Colon (tissue), 2 donors: ENCODE results near the gene VPS72.
"Not testable (repeated sequence)": the region's sequence is repeated elsewhere in the genome, so short reads cannot be mapped to it uniquely, and the experiment has no call there.

ENCODE experiments used
- FAIRE-seq: peaks from 2 replicates; lab custom pipeline; 2012; peaks lifted over from hg19 to GRCh38; lab: Jason Lieb, UNC
- donor health status: control.
- donor health status: control.

Gene VPS72, protein sequence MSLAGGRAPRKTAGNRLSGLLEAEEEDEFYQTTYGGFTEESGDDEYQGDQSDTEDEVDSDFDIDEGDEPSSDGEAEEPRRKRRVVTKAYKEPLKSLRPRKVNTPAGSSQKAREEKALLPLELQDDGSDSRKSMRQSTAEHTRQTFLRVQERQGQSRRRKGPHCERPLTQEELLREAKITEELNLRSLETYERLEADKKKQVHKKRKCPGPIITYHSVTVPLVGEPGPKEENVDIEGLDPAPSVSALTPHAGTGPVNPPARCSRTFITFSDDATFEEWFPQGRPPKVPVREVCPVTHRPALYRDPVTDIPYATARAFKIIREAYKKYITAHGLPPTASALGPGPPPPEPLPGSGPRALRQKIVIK

DNA sequence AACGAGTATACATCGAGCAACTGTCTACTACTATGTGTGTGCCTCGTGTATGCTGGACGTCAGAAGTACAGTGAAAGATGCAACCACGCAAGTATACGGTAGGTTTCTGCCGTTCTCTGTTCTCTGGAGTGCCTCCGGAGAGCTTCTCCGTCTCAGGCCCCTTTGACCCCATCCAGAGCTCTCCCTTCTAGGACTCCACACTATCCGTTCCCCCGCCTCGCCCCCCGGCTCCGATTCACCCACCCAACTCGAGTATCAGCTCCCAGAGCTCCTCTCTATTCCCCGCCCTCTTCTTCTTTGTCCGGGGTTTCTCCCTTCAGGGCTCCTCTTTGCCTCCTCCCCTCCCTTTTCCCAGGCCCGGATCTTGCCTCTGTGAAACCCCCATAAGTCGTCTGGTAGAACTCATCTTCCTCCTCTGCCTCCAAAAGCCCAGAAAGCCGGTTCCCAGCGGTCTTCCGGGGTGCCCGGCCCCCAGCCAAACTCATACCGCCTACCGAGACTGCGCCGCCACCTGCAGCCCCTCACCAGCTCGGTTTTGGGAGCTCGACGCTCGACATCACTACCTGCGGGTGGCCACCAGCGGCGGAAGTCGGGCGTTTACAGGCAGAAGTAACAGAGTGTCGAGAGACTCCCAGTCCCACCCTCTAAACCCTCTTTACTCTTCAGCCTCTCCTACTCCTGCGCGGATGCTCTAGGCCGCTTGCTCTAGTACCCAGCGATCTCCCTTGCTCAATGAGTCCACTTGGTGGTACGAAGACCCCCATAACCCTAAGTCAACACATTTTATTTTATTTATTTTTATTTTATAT, at the start of gene VPS72:
VPS72 (minus strand) TSS at position 561 of the 809 bp plus-strand sequence; CDS start at position 485, 76 bp downstream.
- FAIRE-seq = no peak

DNA sequence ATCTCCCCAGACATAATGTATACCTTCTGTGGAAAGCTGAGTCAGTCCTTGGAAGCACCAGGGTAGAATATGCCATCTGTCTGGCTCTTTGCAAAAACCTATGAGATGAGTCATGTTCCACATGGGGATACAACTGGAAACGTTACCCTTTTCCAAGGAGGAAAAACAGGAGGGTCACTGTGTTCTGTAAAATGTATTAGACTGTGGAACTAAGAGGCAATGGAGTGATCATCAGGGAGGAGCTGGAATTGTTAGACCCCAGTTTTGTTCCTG, 48.4 kb upstream of the VPS72 start:
- FAIRE-seq = no peak

DNA sequence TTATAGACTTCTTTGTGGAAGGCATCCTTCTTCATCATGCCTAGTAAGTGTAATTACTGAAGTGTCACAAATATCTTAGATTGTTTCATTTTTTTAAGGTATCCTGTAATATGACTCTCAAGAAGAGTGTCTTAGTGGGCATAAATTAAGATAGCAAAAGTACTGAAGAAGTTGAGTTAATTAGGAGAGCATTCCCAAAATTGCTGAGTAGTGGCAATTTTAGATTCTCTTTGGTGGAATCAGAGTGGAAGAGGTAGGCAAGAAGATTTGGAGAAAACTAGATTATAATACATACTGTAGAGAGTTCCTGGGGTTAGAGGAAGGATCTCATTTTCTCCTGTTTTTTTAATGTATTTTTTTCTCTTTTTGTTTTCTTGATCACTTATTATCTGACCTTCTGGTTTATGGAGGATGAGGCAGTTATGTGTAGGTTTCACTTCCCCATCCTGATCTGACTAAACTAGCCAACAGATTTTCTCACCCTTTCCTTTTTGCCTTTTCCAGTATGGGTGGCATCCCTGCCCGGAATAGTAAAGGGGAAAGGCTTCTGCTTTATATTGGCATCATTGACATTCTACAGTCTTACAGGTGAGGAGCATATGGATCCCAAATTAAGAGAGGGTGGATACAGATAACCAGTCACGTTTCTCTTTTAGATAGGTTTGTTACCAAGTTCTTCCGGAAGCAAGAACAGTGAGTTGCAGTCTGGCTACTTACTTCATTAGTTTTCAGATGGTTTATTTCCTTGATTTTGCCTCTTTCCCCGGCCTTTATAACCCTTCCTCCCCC, 47.9 kb upstream of the VPS72 start:
- FAIRE-seq = no peak

DNA sequence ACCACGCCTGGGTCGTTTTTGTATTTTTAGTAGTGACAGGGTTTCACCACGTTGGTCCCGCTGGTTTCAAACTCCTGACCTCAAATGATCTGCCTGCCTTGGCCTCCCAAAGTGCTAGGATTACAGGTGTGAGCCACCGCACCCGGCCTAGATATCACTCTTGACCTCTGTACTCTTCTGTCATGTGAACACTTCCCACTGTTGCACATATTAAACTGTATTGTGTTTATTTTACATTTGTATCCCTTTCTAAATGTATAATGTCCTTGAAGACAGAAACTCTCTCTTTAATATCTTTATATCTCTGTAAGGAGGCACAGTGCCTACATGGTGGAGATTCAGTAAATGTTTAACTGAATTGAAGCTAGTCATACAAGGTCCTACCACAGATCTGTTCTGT, 45.2 kb upstream of the VPS72 start:
- no peak for FAIRE-seq

DNA sequence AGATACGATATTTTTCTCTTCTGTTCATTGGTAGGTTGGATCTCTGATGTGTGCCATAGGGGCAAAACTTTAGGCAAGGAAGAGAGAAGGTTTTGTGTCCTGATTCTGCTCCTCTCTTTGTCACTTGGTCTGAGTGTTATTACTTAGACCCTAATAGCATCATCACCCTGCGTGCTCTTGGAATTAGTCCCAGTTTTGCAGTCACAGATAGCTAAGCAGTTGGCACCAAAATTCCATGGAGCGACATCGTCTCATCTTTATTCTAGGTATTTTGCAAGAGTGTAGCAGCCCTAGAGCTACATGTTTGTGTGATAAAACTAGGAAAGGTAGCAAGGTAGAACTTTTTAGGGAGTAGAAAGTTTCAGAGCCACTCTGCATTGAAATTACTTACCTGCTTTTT, 32.1 kb upstream of the VPS72 start:
- no peak for FAIRE-seq

DNA sequence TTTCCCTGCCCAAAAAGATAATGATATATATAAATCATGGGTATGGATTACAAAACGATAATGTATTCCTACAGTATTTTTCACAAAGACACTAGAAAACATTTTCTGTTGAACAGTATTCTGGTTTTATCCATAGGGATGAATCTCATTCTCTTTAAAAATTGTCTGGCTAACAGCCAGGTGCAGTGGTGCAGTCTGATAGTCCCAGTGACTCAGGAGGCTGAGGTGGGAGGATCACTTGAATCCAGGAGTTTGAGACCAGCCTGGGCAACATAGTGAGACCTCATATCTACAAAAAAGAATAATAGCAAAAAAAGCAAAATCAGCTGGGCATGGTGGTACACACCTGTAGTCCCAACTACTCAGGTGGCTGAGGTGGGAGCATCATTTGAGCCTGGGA, 31.6 kb upstream of the VPS72 start:
- FAIRE-seq = no peak

DNA sequence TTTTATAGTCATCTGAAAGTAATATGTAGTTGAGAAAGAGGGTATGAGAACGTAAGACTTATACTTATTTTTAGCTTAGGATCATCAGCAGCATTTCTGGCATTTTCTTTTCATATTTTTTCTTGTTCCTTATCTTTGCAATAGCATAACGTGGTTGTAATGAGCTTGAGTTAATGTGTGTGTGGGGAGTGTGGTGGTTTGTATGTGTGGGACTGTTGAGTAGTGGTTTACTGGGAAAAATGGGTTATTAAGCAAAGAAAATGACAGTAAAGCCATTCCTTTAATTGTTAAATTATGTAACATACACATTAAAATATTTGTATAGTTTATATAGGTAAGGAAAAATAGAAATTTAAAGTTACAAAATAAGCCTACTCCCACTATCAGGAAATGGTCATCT, 23.6 kb upstream of the VPS72 start:
- FAIRE-seq = no peak

DNA sequence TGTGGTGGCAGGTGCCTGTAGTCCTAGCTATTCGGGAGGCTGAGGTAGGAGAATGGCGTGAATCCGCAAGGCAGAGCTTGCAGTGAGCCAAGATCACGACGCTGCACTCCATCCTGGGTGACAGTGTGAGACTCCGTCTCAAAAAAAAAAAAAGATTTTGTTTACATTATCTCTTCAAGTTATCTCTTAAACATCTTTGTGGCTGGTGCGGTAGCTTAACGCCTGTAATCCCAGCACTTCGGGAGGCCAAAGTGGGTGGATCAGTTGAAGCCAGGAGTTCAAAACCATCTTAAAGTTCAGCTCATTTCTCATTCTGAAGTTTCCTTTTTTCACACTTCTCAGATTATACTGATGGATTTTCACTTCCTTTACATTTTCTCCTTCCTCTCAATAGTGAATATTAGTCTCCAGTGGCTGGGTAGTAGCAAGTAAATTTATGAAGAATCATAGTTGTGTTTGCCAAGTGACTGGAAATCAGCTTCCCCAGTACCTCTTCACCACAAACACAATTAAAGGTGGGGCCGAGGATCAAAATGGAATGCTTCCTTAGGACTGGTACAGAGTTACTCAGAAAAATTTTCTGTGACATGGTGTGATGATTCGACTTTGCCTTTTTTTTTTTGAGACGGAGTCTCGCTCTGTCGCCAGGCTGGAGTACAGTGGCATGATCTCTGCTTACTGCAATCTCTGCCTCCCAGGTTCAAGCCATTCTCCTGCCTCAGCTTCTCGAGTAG, 22.1 kb upstream of the VPS72 start:
- FAIRE-seq = no peak

DNA sequence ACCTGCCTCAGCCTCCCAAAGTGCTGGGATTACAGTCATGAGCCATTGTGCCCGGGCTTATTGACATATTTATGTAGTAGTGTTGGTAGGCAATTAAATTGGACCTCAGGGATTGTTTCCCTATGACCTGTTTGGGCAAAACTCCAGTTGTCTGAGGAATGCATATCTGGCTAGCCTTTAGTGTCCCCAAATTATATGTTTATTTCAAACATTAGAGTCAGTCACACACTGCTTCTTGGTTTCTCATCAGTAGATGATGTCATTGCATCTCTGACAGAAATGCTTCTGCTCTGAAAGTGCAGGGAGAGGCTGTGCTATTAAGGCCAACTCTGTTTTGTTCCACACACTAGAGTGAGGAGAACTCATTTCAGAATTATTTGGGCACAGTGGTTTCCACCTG, 20.8 kb upstream of the VPS72 start:
- no peak for FAIRE-seq

DNA sequence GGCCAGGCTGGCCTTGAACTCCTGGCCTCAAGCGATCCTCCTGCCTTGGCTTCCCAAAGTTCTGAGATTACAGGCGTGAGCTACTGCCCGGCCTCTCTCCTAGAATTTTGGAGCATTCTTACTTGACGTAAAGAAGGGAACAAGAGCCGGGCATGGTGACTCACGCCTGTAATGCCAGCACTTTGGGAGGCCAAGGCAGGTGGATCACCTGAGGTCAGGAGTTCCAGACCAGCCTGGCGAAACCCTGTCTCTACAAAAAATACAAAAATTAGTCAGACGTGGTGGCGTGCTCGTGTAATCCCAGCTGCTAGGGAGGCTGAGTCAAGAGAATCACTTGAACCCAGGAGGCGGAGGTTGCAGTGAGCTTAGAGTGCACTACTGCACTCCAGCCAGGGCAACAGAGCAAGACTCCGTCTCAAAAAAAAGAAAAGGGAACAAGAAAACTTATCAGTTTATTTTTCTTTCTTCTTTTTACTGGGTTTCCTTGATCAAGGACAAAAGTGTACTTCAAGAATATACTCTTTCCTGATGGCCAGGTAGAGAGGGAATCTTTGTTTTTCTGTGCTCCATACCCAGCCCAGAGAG, 15.5 kb upstream of the VPS72 start:
- FAIRE-seq = not testable (repeated sequence)

DNA sequence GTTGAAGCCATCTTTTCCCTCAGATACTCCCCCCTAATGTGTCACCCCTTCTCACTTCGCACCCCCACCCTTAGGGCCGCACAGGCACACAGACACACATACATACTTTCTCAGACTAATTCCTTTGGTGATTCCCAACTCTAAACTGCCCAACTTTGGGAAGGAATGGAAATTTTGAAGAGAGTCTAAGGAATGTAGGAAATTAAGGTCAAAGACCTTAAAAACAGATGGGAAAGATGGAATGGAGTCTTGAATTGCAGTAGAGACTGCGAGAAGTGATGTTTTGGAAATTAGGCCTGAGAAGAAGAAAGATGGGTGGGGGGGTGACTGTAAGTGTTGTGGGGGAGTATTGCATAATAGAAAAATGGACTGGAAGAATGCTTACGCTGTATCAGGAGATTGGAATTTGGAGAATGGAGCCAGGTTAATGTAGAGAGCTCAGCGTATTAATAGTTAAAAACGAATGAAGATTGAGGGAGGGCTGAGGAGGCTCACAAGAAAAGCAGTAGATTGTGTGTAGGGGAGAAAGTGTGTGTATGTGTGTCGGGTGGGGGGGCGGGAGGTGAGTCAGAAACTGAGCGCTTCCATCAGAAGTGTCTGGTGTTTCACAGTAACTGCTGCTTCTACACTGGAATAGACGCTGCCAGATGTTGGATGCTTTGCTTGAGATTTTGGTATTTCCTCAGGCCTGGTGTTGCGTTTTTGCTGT, 10.0 kb upstream of the VPS72 start:
- FAIRE-seq = no peak

DNA sequence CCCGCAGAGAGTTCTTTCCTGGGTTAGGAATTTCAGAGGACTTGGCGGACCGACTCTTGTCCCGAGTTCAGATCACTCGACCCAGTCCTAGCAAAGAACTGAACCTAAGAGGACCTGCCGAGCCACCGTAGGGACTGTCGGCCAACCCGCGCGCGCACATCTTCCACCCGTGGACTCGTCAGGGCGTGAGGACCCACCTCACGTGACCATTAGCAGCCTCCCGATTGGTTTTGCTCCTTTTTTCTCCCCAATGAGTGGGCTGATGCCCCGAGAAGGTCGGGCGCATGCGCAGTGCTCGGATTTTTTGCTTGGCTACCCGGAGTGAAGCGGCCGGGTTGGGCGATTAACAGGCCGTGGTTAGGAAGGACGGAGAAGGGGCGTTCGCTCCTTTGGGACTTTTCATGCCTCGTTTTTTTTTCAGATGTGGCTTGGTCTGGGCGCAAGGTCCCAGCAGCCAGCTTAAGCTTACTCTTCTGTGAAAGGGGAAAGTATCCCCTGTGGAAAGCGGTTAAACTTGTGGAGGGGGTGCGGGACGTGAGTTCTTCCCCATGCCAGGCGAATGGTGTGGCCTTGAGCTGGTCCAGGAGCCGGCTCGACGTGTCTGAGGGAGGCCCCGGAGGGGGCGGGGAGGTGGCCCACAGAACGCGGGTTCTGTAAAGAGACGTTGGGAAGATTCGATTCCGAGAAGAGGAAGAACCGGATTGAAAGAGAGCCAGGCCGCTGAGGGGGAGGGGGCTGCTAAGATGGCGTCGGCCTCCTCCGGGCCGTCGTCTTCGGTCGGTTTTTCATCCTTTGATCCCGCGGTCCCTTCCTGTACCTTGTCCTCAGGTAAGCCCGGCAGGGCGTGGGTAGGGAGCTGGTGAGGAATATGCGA, 8.5 kb upstream of the VPS72 start, which contains the start of gene PIP5K1A:
PIP5K1A (plus strand) TSS at position 299 of the 874 bp plus-strand sequence; CDS start at position 744, 445 bp downstream.
- no peak for FAIRE-seq

DNA sequence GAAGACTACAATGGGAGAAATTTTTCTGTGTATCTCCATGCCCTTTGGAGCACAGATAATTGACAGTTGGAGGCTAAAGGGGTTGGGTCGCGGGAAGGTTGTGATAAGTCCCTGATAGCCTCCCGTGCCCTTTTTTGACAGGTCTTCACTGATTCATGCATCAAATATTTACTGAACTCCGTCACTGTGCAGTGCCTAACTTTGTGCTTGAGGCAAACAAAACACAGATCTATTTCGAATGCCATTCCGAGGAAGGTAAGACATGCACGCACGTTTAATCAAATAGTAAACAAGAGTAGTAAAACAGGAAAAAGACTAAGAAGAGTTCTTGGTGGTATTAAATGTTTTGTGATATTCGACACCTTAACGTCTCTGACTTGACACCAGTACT, 7.9 kb upstream of the VPS72 start:
- no peak for FAIRE-seq

DNA sequence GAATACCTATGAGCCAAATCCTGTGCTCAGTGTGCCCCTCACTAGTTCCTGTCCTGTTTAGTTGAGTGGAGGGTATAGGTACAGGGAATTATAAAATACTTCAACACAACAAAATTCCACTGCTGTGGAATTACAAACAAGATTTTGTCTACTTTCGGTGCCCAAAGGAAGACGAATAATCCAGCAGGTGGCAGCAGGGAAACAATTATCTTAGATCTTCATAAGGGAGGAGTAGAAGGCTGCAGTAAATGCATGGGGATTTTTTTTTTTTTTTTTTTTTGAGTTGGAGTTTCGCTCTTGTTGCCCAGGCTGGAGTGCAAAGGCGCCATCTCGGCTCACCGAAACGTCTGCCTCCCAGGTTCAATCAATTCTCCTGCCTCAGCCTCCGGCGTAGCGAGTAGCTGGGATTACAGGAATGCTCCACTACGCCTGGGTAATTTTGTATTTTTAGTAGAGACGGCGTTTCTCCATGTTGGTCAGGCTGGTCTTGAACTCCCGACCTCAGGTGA, 6.3 kb upstream of the VPS72 start:
- no peak for FAIRE-seq

DNA sequence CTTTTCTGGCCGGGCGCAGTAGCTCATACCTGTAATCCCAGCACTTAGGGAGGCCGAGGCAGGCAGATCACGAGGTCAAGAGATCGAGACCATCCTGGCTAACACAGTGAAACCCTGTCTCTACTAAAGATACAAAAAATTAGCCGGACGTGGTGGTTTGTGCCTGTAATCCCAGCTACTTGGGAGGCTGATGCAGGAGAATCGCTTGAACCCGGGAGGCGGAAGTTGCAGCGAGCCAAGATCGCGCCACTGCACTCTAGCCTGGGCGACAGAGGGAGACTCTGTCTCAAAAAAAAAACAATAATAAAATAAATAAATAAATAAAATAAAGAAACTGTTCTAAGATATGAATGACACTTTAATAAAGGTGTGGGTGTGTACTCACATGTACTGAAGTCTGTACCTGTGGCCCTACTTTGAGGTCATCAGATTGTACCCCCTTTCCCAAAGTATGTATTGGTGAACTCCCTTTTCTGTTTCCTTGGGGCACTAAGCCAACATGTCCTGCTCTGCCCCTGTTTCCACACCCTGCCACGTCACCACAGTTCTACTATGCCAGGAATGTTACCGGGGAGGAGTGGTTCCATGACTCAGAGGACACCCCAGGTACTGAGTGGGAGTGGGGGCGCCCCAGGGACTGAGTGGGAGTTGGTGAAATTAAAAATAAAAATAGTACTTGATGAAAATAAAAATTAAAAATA, 5.0 kb upstream of the VPS72 start:
- not testable (repeated sequence) for FAIRE-seq

DNA sequence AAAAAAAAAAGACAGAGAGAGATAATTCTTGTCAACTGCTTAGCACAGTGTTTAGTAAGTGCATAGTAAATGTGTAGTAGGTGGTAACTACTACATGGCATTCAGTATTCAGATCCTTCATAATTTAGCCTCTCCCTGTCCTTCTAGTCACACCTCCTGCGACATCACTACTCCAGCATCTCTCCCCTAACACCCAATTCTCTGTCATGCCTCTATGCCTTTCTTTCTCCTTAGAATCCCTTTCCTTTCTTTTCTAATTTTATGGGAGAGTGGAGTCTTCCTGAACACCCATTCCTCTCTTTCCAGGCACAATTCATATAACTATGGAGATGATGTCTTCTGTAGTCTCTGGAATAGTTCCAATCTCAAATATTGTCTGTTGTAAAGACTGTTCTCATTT, 3.9 kb upstream of the VPS72 start:
- no peak for FAIRE-seq

DNA sequence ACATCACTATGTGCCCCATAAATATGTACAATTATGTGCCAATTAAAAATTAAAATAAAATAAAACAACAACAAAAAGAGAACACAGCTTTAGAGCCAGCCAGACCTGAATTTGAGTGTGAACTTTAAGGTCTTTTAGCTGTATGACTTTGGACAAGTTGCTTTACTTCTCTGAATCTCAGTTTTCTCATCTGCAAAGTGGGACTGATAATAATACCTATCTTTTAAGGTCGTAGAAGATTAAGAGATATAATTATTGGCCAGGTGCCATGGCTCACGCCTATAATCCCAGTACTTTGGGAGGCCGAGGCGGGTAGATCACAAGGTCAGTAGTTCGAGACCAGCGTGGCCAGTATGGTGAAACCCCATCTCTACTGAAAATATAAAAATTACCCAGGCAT, 3.3 kb upstream of the VPS72 start:
- no peak for FAIRE-seq

DNA sequence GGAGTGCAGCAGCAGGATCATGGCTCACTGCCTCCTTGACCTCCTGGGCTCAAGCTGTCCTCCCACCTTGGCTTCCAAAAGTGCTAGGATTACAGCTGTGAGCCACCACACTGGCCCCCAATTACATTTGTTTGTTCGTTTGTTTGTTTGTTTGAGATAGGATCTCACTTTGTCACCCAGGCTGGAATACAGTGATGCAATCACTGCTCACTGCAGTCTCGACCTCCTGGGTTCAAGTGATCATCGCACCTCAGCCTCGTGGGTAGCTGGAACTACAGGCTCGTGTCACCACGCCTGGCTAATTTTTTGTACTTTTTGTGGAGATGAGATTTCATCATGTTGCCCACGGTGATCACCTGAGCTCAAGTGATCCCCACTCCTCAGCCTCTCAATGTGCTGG, 2.0 kb upstream of the VPS72 start:
- FAIRE-seq = no peak

DNA sequence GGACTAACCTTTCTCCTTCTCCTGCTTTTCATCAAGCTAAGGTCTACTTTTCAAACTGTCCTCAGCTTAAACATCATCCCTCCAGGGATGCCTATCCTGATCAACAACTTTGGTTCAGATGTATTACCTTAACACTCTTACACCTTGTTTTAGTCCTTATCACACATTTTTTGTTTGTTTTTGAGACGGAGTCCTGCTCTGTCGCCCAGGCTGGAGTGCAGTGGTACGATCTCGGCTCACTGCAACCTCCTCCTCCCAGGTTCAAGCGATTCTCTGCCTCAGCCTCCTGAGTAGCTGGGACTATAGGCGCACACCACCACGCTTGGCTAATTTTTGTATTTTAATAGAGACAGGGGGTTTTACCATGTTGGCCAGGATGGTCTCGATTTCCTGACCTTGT, 1.3 kb downstream of the VPS72 start:
- not testable (repeated sequence) for FAIRE-seq
